Cardiac septum (tissue), 1 donor: ENCODE measurements around the gene DCP1B. TPM values are rescaled to one million over a fixed set of nuclear protein-coding genes. Genes with fewer than 3 reads are reported as not detected.

Source experiments
- DNase-seq: peaks from one replicate; pipeline ENCODE4 v3.0.0-alpha.2; 2020; ENCODE audit warnings: low spot score
- intact Hi-C: fragments of 100-400 bp; cut with DNase I; formaldehyde crosslinking; loops from one replicate; pipeline ENCODE4 v1.14.0; 2022
- total RNA-seq: library from RNA; stranded (reverse); fragmentation: NEBNext Ultra II Directional; extraction: Animal tissue kit (Norgen Biotek cat#: 25700); gene quantifications from one replicate; pipeline ENCODE4 v1.2.1, GENCODE V29; 2021
- donor health status: DM: no; HTN: no; CAD: no.

DCP1B gene
- total RNA-seq, 1 donor from 2014 or later = 2.1 TPM

- DNase-seq = peak; percentile 84
- intact Hi-C loops = no loop called here
Measured at GRCh38 chr12:1927751-1928351, 76.4 kb downstream of the DCP1B start.

DNA sequence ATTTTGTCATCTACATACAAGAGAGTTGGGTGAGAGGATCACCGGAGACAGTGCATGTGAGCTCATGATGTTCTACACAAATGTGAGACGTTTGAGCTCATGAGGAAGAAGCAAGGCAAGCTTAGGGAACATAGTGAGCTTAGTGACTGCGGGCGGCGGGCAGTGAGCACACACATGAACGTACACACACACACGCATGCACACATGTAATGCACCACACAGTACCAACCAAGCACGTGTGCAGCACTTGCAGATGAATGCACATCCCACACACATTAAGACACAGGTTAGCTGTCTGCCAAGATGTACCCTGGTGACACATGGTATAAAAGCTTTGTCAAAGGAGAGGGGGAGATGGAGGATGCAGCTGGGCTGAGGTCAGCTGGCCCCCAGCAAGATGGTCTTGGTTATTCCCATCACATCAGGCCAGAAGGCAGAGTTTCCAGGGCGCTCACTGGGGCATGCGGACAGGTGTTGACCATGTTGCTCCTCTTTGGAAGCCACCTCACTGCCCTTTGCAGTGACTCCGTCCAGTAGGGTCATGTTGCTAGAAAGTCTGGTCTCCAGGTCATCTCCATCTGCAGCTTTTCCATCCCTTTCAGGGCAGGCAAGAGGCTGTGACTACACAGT lies 77.1 kb downstream of the DCP1B start:
- intact Hi-C loops = no loop called here

DNA sequence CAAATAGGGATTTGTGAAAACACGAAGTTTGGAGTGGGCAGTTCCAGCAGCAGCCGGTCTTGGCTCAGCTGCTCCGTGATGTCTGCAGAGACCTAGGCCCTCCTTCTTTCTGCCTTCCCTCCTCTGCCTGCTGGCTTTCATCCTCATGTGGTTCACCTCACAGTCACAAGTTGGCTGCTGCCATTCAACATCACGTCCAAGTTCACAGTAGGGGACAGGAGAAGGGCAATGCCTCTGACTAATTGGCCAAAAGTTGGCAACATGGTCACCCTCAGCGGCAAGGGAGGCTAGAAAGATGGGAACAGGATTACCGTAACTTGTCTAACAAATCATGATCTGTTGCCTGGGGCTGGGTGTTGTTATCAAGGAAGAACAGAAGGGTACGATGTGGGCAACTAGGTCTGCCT lies 78.0 kb downstream of the DCP1B start:
- peak; percentile 61 for DNase-seq

More for the DNA sequence above, 77.1 kb downstream of the DCP1B start:
- DNase-seq = peak; percentile 53

DNA sequence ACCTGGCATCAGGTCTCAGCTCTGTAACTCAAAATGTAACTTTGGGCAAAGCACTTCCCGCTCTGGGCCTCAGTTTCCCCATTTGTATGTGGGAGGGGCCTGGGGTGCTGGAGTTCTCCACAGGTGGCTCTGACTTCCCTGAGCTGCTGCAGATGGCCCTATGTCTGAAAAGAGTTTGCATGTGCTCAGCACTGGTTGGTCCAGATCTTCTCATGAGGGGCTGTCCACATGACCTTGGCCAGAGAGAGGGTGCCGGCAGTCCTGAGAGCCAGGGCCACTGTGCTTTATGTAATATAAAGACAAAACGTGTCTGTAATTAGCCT lies 78.6 kb downstream of the DCP1B start:
- intact Hi-C loops = no loop called here
- DNase-seq = no peak

More for the DNA sequence above, 78.0 kb downstream of the DCP1B start:
- intact Hi-C loops = no loop called here

GRCh38 chr12:1924996-1925683 lies 79.1 kb downstream of the DCP1B start:
- no peak for DNase-seq
- intact Hi-C loops = no loop called here

DNA sequence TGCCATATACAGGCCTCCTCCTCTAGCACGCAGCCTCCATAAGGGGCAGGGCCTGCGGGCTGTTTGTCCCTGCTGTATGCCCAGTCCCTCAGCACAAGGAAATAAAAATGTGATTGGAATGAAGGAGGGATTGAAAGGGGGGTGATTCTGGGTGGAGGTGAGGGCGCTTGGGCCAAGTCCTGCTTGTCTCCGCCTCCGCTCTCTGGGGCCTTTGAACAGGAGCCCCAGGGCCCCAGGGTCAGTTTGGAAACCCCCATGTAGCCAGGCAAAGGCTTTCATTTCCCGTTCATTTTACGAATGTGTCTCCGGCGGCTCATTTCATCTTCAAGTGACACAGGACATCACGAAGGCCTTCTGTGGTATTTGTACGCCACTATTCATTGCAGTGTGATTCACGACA lies 81.3 kb downstream of the DCP1B start:
- intact Hi-C loops = no loop called here
- DNase-seq = no peak

GRCh38 chr12:1922075-1922709 lies 82.1 kb downstream of the DCP1B start:
- DNase-seq = peak; percentile 76
- intact Hi-C loops = no loop called here

DNA sequence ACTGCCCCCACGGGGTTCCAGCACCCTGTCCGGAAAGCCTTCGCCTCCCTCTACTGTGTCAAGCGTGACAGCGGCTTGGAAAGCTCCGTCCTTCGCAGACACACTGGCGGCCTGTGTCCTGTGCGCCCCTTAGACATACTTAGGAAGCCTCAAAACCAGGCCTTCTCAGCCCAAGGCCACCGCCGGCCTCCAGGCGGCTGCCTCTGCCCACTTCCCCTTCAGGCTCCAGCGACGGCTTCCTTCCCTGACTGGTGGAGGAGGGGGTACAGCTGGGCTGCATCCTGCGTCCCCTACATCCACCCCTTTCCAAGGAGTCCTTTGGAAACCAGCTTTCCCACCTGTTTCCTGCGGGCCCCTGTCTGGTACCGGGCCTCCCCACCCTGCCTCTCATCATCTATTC lies 83.3 kb downstream of the DCP1B start:
- intact Hi-C loops = no loop called here
- DNase-seq = peak; percentile 83

DNA sequence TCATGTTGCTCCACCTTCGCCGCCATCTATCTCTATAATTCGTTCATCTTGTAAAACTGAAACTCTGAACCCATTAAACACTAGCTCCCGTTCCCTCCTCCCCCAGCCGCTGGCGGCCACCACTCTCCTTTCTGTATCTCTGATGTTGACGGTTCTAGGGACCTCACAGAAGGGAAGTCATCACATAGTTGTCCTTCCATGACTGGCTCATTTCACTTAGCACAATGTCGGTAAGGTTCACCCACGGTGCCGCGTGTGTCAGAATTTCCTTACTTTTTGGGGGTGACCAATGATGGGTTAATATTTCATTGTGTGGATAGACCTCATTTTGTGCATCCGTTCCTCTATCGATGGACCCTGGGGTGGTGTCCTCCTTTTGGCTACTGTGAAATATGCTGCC lies 83.8 kb downstream of the DCP1B start:
- intact Hi-C loops = no loop called here
- peak; percentile 57 for DNase-seq

DNA sequence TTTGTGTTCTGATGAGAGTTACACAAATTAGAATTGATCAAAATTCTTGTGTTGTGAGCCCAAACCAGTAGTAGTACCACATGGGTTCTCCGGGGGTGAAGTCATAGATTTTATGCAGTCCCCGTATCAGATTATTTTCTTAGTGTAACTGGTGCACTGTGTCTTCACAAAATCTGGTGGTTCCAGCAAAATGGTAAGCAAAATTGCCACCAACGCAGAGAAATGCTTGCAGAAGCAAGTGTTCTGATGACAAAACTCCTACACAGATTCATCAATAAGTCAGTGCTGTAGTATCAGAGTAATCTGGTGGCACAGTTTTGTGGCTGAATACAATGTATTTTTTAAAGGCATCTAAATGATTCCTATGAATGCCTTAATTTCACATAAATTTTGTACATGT lies 84.5 kb downstream of the DCP1B start:
- intact Hi-C loops = no loop called here
- no peak for DNase-seq

DNA sequence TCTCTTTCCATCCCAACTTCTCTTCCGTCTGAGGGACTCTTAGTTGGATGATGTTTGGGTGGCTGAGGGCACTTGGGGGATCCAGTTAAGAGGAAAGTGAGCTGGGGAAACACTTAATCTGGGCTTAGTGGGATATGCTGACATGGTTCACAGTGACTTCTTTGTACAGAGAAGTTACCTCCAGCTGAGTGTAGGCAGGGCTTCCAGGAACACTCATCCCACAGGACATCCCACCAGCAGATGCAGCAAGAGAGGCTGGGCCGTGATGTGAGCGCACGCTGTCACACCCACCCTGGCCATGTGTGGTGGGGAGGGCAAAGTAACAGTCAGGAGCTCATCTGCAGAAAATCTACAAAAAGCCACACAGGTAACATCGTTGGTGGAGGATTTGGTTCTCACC lies 85.0 kb downstream of the DCP1B start:
- intact Hi-C loops = no loop called here
- no peak for DNase-seq

- intact Hi-C loops = no loop called here
- no peak for DNase-seq
Measured at GRCh38 chr12:1918884-1919236, 85.4 kb downstream of the DCP1B start.

DNA sequence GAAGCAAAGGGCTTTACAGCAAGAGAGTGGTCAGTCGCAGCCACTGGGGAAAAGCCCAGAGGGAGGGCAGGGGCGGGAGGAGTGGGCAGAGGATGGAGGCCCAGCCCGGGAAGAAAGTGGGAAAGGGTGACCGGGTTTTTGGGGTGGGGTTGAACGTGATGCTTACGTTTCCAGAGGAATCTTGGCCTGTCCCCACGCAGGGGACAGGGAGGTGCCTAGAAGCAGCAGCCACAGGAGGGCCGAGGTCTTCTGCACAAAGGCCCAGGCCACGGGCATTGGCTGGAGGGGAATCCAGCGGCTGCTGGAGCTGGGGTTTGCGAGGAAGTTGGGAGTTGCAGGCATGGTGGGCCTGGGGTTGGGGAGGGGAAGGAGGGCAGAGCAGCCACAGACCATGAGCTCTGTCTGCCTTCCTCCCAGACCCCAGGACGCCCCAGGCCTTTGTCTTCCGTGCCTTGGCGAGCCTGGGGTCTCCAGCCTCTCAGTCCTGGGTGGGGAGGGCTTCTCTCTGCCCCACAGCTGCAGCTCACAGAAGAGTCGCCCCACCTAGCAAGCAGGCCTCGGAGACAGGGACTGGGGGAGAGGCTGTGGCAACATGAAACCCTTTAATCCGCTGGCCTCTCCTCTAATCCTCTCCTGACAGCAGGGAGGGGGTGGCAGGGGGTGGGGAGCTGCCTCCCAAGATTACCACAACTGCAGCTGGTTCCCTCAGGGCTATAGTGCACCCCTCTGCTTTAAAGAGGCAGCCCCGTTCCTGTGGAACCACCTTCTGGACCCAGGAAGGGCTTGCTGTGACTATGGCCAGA lies 86.0 kb downstream of the DCP1B start, which contains the start of gene CACNA2D4:
Gene CACNA2D4, minus strand, starts transcription at position 572 of the 803 bp plus-strand sequence. Its CDS starts 179 bp downstream, at position 393.
- intact Hi-C loops = no loop called here
- peak; percentile 74 for DNase-seq

- peak; percentile 75 for DNase-seq
- intact Hi-C loops = no loop called here
Measured at GRCh38 chr12:1917172-1918070, 86.8 kb downstream of the DCP1B start.

DNA sequence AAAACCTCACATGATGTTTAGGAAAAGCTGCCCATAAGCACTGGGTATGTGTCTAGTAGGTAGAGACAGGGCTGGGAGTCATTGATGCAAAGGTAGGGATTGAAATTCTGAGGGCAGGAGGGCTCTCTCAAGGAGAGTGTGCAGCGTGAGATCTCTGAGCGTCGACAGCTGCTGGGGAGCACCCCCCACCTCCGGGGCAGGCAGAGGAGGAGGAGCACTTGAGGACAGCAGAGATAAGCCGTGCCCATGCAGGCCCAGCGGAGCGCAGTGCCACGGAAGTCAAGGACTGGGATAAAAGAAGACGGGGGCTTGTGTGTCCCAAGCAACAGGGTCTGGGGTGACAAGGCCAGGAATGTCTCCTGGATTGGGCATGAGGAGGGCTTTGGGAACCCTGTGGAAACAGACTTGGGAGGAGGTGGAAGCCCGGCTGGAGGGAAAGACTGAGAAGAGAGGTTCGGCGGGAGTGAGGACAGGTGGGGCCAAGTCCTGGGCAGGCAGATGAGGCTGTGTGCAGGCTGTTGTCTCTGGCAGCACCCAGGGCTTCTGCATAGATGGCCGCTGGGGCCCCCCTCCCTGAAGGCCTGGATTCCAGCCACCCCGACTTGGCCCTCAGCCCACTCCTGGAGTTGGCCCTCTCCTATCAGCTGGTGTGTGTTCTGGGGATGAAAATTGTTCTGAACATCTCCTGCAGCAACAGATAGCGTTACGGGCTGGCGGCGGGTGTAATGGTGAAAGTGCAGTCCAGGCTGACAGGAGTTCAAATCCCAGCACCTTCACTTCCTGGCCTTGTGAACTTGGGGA lies 87.7 kb downstream of the DCP1B start:
- intact Hi-C loops = no loop called here

GRCh38 chr12:1915082-1915968 lies 88.9 kb downstream of the DCP1B start:
- intact Hi-C loops = no loop called here

More for the DNA sequence above, 87.7 kb downstream of the DCP1B start:
- peak; percentile 81 for DNase-seq

More at GRCh38 chr12:1915082-1915968, 88.9 kb downstream of the DCP1B start:
- DNase-seq = peak; percentile 64
